IMR-90 (cell line): ENCODE measurements around the gene ZNF639. TPM values are rescaled to one million over a fixed set of nuclear protein-coding genes. Genes with fewer than 3 reads are reported as not detected.

Source experiments
- ATAC-seq: fragments of 200-7000 bp; cut with Tn5 transposase; 2 replicates; pipeline ENCODE4 v1.9.1; 2020; ENCODE audit warnings: low read depth, mild to moderate bottlenecking, moderate library complexity
- BruUV-seq: library from RNA; stranded (reverse); fragments of 400-500 nt; replicated peaks from 2 replicates; lab custom pipeline; 2021; lab: Mats Ljungman, UMichigan
- CTCF ChIA-PET: fragments of 300-600 bp; formaldehyde crosslinking; extraction: SDS; loops from one replicate; lab custom pipeline; 2021; ENCODE audit warnings: antibody characterized with exemption; lab: Yijun Ruan, JAX
- POLR2A ChIA-PET: fragments of 300-600 bp; sonication (Branson Sonifier 250); formaldehyde crosslinking; loops from one replicate; lab custom pipeline; 2022; ENCODE audit warnings: antibody characterized with exemption; ENCODE audit not compliant: unreplicated experiment; lab: Charles Lee
- DNase-seq: peaks from one replicate; pipeline ENCODE4 v3.0.0; 2013
- H2AFZ ChIP-seq: replicated peaks from 2 replicates; pipeline ENCODE3; 2013; ENCODE audit warnings: low read length, mild to moderate bottlenecking; ENCODE audit not compliant: poor library complexity
- H2AK5ac ChIP-seq: 2 replicates; pipeline ENCODE4 v1.6.1; 2013; ENCODE audit warnings: low read depth, low read length, inconsistent platforms
- H2AK9ac ChIP-seq: replicated peaks from 2 replicates; pipeline ENCODE3; 2013; ENCODE audit warnings: mild to moderate bottlenecking, low read depth, low read length, moderate library complexity; ENCODE audit not compliant: poor library complexity
- H2BK120ac ChIP-seq: 2 replicates; pipeline ENCODE4 v1.6.1; 2013; ENCODE audit warnings: low read depth, low read length, inconsistent platforms
- H2BK15ac ChIP-seq: 3 replicates; pipeline ENCODE4 v1.6.1; 2013; ENCODE audit warnings: low read depth, low read length, inconsistent platforms
- H2BK20ac ChIP-seq: 2 replicates; pipeline ENCODE4 v1.6.1; 2013; ENCODE audit warnings: low read depth, mild to moderate bottlenecking, inconsistent platforms, low read length, moderate library complexity
- H2BK5ac ChIP-seq: 2 replicates; pipeline ENCODE4 v1.6.1; 2013; ENCODE audit warnings: mild to moderate bottlenecking, low read depth, low read length, inconsistent platforms; ENCODE audit not compliant: poor library complexity, severe bottlenecking
- H3K14ac ChIP-seq: replicated peaks from 2 replicates; pipeline ENCODE4 v1.6.1; 2013; ENCODE audit warnings: low read depth, low read length, inconsistent platforms
- H3K18ac ChIP-seq: 2 replicates; pipeline ENCODE4 v1.6.1; 2013; ENCODE audit warnings: low read depth, low read length, control low read depth
- H3K23ac ChIP-seq: 2 replicates; pipeline ENCODE4 v1.6.1; 2013; ENCODE audit warnings: low read depth, low read length, inconsistent platforms
- H3K27ac ChIP-seq: 2 replicates; pipeline ENCODE4 v1.5.1; 2013; ENCODE audit warnings: mild to moderate bottlenecking, control low read depth, low read length; ENCODE audit not compliant: insufficient read depth
- H3K27me3 ChIP-seq: 2 replicates; pipeline ENCODE4 v1.6.1; 2013; ENCODE audit warnings: low read length; ENCODE audit not compliant: control insufficient read depth, insufficient read depth
- H3K36me3 ChIP-seq: 2 replicates; pipeline ENCODE4 v1.6.1; 2013; ENCODE audit warnings: low read length, mixed read lengths; ENCODE audit not compliant: control insufficient read depth, insufficient read depth
- H3K4ac ChIP-seq: 2 replicates; pipeline ENCODE4 v1.6.1; 2013; ENCODE audit warnings: low read depth, low read length, inconsistent platforms
- H3K4me1 ChIP-seq: 2 replicates; pipeline ENCODE4 v1.6.1; 2013; ENCODE audit warnings: low read length, mixed read lengths; ENCODE audit not compliant: control insufficient read depth, insufficient read depth
- H3K4me2 ChIP-seq: 2 replicates; pipeline ENCODE4 v1.6.1; 2013; ENCODE audit warnings: low read depth, mild to moderate bottlenecking, control low read depth, low read length, moderate library complexity
- H3K4me3 ChIP-seq: 2 replicates; pipeline ENCODE4 v1.5.1; 2013; ENCODE audit warnings: low read depth, mild to moderate bottlenecking, control low read depth, low read length, moderate library complexity; ENCODE audit not compliant: insufficient read depth
- H3K56ac ChIP-seq: 2 replicates; pipeline ENCODE4 v1.6.1; 2013; ENCODE audit warnings: low read length, inconsistent platforms; ENCODE audit not compliant: insufficient read depth; ENCODE audit errors: extremely low read depth
- H3K79me1 ChIP-seq, 2 experiments: 2 replicates each; pipeline ENCODE4 v1.6.1; 2013; ENCODE audit warnings: low read length in 2 of 2, inconsistent platforms in 1 of 2, low read depth in 1 of 2
- H3K9ac ChIP-seq: 2 replicates; pipeline ENCODE4 v1.6.1; 2013; ENCODE audit warnings: low read depth, low read length, control low read depth
- H3K9me1 ChIP-seq: 2 replicates; pipeline ENCODE4 v1.6.1; 2013; ENCODE audit warnings: low read length, inconsistent platforms; ENCODE audit not compliant: insufficient read depth
- H3K9me3 ChIP-seq: 2 replicates; pipeline ENCODE4 v1.6.1; 2013; ENCODE audit warnings: low read length; ENCODE audit not compliant: control insufficient read depth, insufficient read depth
- H4K20me1 ChIP-seq: 2 replicates; pipeline ENCODE4 v1.6.1; 2013; ENCODE audit warnings: low read length, inconsistent platforms; ENCODE audit not compliant: insufficient read depth
- H4K5ac ChIP-seq: 2 replicates; pipeline ENCODE4 v1.6.1; 2013; ENCODE audit warnings: mild to moderate bottlenecking, low read depth, low read length, control low read depth
- H4K8ac ChIP-seq, 2 experiments: 2 replicates each; pipeline ENCODE4 v1.6.1; 2013; ENCODE audit warnings: low read depth in 2 of 2, low read length in 2 of 2, control low read depth in 1 of 2, inconsistent platforms in 1 of 2
- H4K91ac ChIP-seq: 2 replicates; pipeline ENCODE4 v1.6.1; 2013; ENCODE audit warnings: low read depth, low read length, inconsistent platforms; ENCODE audit not compliant: insufficient read depth
- BHLHE40 ChIP-seq: fragments of 150-350 bp; IDR thresholded peaks from 2 replicates; pipeline ENCODE4 v1.6.1; 2016; ENCODE audit warnings: mild to moderate bottlenecking, low read depth, low read length
- CEBPB ChIP-seq: IDR thresholded peaks from 2 replicates; pipeline ENCODE4 v1.6.1; 2012; ENCODE audit warnings: low read depth, low read length, improper control_type of control experiment
- CHD1 ChIP-seq: IDR thresholded peaks from 2 replicates; pipeline ENCODE4 v1.6.1; 2012; ENCODE audit warnings: low read depth, low read length, improper control_type of control experiment
- ELK1 ChIP-seq: fragments of 150-350 bp; IDR thresholded peaks from 2 replicates; pipeline ENCODE4 v1.6.1; 2016; ENCODE audit warnings: low read depth, mild to moderate bottlenecking, low read length, moderate library complexity, borderline replicate concordance
- FOS ChIP-seq: fragments of 150-350 bp; IDR thresholded peaks from 2 replicates; pipeline ENCODE4 v1.6.1; 2016; ENCODE audit warnings: low read depth, low read length
- MAFK ChIP-seq: IDR thresholded peaks from 2 replicates; pipeline ENCODE4 v1.6.1; 2012; ENCODE audit warnings: low read depth, low read length, improper control_type of control experiment
- MAZ ChIP-seq: IDR thresholded peaks from 2 replicates; pipeline ENCODE4 v1.6.1; 2012; ENCODE audit warnings: low read depth, mild to moderate bottlenecking, low read length, improper control_type of control experiment, moderate library complexity, borderline replicate concordance
- MXI1 ChIP-seq: IDR thresholded peaks from 2 replicates; pipeline ENCODE4 v1.6.1; 2012; ENCODE audit warnings: low read depth, mild to moderate bottlenecking, low read length, moderate library complexity, borderline replicate concordance
- POLR2A ChIP-seq: IDR thresholded peaks from 2 replicates; pipeline ENCODE4 v1.6.1; 2012; ENCODE audit warnings: mild to moderate bottlenecking, low read depth, low read length
- RAD21 ChIP-seq: IDR thresholded peaks from 2 replicates; pipeline ENCODE4 v1.6.1; 2012; ENCODE audit warnings: low read length, improper control_type of control experiment
- RCOR1 ChIP-seq: IDR thresholded peaks from 2 replicates; pipeline ENCODE4 v1.6.1; 2012; ENCODE audit warnings: mild to moderate bottlenecking, low read length, improper control_type of control experiment; ENCODE audit not compliant: insufficient replicate concordance
- RFX5 ChIP-seq: IDR thresholded peaks from 2 replicates; pipeline ENCODE4 v1.8.0; 2012; ENCODE audit warnings: low read depth, mild to moderate bottlenecking, low read length, moderate library complexity
- SMC3 ChIP-seq: fragments of 150-350 bp; IDR thresholded peaks from 2 replicates; pipeline ENCODE4 v1.6.1; 2016; ENCODE audit warnings: low read depth, mild to moderate bottlenecking, antibody characterized with exemption, low read length, moderate library complexity
- WGBS, 2 experiments: methylation state at CpG; one replicate each; pipeline versions ENCODE4 v1.1.5 to v1.1.7; 2013; ENCODE audit warnings: missing lambda C conversion rate in 2 of 2; ENCODE audit not compliant: insufficient read length in 1 of 2; ENCODE audit errors: extremely low coverage in 2 of 2; 5-methylcytosine and 5-hydroxymethylcytosine counted together
- dilution Hi-C: fragments of 300-500 bp; cut with HindIII; formaldehyde crosslinking; loops from one replicate; pipeline ENCODE4 v1.14.3; 2018; ENCODE audit warnings: low sequenced_read_pairs; ENCODE audit not compliant: unreplicated experiment
- in situ Hi-C: fragments of 300-500 bp; cut with MboI; formaldehyde crosslinking; loops from 3 replicates; pipeline ENCODE4 v1.14.3; 2019; ENCODE audit warnings: low sequenced_read_pairs, inconsistent platforms, mixed read lengths
- intact Hi-C: fragments of 100-400 bp; cut with micrococcal nuclease; formaldehyde crosslinking; loops from 2 replicates; pipeline ENCODE4 v1.10.0; 2022
- polyA plus RNA-seq, 3 experiments: library from polyadenylated mRNA; depleted of rRNA; stranded (reverse); fragments of >200 nt; gene quantifications; 2 replicates each; pipeline ENCODE4 v1.2.3, GENCODE V29; 2012; ENCODE audit warnings: low replicate concordance in 1 of 3
- total RNA-seq: library from RNA; depleted of rRNA; stranded (reverse); fragments of >200 nt; gene quantifications from 2 replicates; pipeline ENCODE4 v1.2.3, GENCODE V29; 2012

Gene ZNF639
- total and polyA plus RNA-seq, 2 of the 4 experiments (the other 2 are of a cell fraction) = 15.9 to 50.5 TPM

- no peak overlapping the region for H2AK5ac ChIP-seq
- H2BK15ac ChIP-seq = no peak overlapping the region
- H2AFZ ChIP-seq = no peak overlapping the region
- no CpG with 5 or more reads among the region's 5 CpGs for WGBS, 2 experiments
- no peak overlapping the region for H2BK20ac ChIP-seq
- H4K20me1 ChIP-seq = no peaks in the 10 kb centered on the region
- H4K91ac ChIP-seq = no peak overlapping the region
- no peak overlapping the region for H4K8ac ChIP-seq
- H3K14ac ChIP-seq = no peak overlapping the region
- H3K23ac ChIP-seq = no peak overlapping the region
- TF ChIP-seq BHLHE40 (no peak), ELK1 (no peak), MXI1 (no peak), CHD1 (no peak), FOS (no peak), RCOR1 (no peak), MAZ (no peak), MAFK (no peak), POLR2A (no peak), SMC3 (no peak), RAD21 (no peak), RFX5 (no peak), CEBPB (no peak)
- no peaks in the 10 kb centered on the region for H3K9me1 ChIP-seq
- intact Hi-C loops = loop anchor here (1.0 kb wide), 1 partner anchor 28 kb away; no protein-coding TSS in a partner anchor
- H2BK120ac ChIP-seq = no peak overlapping the region
- no peak overlapping the region for H3K27ac ChIP-seq
- ATAC-seq (no peak), DNase-seq (no peak)
- no peak overlapping the region for H3K56ac ChIP-seq
- no peaks in the 10 kb centered on the region for H3K27me3 ChIP-seq
- no peak overlapping the region for H3K18ac ChIP-seq
- H4K5ac ChIP-seq = no peak overlapping the region
- dilution Hi-C loops = no loop called here
- no peaks in the 10 kb centered on the region for H3K9me3 ChIP-seq
- H2AK9ac ChIP-seq = no peak overlapping the region
- BruUV-seq = no TSS peak
- peaks cover 0 to 4% of the 10 kb centered on the region in 2 experiments; a peak in 1 of 4 replicates for H3K79me1 ChIP-seq
- H3K4ac ChIP-seq = no peak overlapping the region
- H3K36me3 ChIP-seq = peaks cover 21% of the 10 kb centered on the region
- POLR2A ChIA-PET = no interaction called here
- no peaks in the 10 kb centered on the region for H3K4me1 ChIP-seq
- in situ Hi-C loops = no loop called here
- no peak overlapping the region for H3K4me2 ChIP-seq
- H2BK5ac ChIP-seq = no peak overlapping the region
- CTCF ChIA-PET = interaction anchor here (1.4 kb wide), 1 partner anchor 10 kb away, joined by 5 read pairs; no protein-coding TSS in a partner anchor
- H3K9ac ChIP-seq = no peak overlapping the region
- no peak overlapping the region for H3K4me3 ChIP-seq
Observed at GRCh38 chr3:179363332-179363731, 40.5 kb downstream of the ZNF639 start.
